Panc1 (cell line): ENCODE results near the gene RTL1. TPM values are rescaled to one million over a fixed set of nuclear protein-coding genes. Genes with fewer than 3 reads are reported as not detected.

Experiments
- ATAC-seq: fragments of 200-7000 bp; cut with Tn5 transposase; 2 replicates; pipeline ENCODE4 v1.9.1; 2020; ENCODE audit warnings: mild to moderate bottlenecking, moderate library complexity
- BruUV-seq: library from RNA; stranded (reverse); fragments of 400-500 nt; replicated peaks from 2 replicates; lab custom pipeline; 2021; lab: Mats Ljungman, UMichigan
- CTCF ChIA-PET: fragments of 300-600 bp; sonication (Branson Sonifier 250); formaldehyde crosslinking; loops from one replicate; lab custom pipeline; 2022; ENCODE audit warnings: antibody characterized with exemption; lab: Charles Lee
- POLR2A ChIA-PET: fragments of 300-600 bp; sonication (Branson Sonifier 250); formaldehyde crosslinking; loops from one replicate; lab custom pipeline; 2022; ENCODE audit warnings: antibody characterized with exemption; lab: Charles Lee
- DNase-seq: peaks from one replicate; pipeline ENCODE4 v3.0.0-alpha.2; 2010; ENCODE audit warnings: low read depth, low spot score
- H3K27ac ChIP-seq: 2 replicates; pipeline ENCODE4 v1.5.1; 2011; ENCODE audit warnings: mild to moderate bottlenecking, low read length, inconsistent platforms
- H3K27me3 ChIP-seq: fragments of 200-500 bp; sonication (Bioruptor generic); 2 replicates; pipeline ENCODE4 v1.6.0; 2014; ENCODE audit warnings: low read length, inconsistent platforms; ENCODE audit not compliant: control insufficient read depth, insufficient read depth
- H3K36me3 ChIP-seq: fragments of 200-500 bp; sonication (Bioruptor generic); 2 replicates; pipeline ENCODE4 v1.5.1; 2014; ENCODE audit warnings: inconsistent platforms, mild to moderate bottlenecking, low read length, moderate library complexity; ENCODE audit not compliant: control insufficient read depth, insufficient read depth
- H3K4me1 ChIP-seq: 2 replicates; pipeline ENCODE4 v1.5.1; 2011; ENCODE audit warnings: inconsistent platforms, mild to moderate bottlenecking, low read length, moderate library complexity; ENCODE audit not compliant: control insufficient read depth, insufficient read depth
- H3K4me3 ChIP-seq, 2 experiments: 2 replicates each; pipeline ENCODE4 v1.5.1; 2011 to 2012; ENCODE audit warnings: low read depth in 2 of 2, low read length in 2 of 2, mild to moderate bottlenecking in 2 of 2, inconsistent platforms in 1 of 2, moderate library complexity in 1 of 2
- H3K9me3 ChIP-seq: fragments of 200-500 bp; sonication (Bioruptor generic); 2 replicates; pipeline ENCODE4 v1.5.1; 2014; ENCODE audit warnings: low read depth, mild to moderate bottlenecking, inconsistent platforms, low read length, moderate library complexity; ENCODE audit not compliant: control insufficient read depth, insufficient read depth
- CTCF ChIP-seq: fragments of 450-650 bp; IDR thresholded peaks from 2 replicates; pipeline ENCODE4 v1.5.1; 2017; ENCODE audit warnings: mild to moderate bottlenecking
- POLR2AphosphoS5 ChIP-seq: IDR thresholded peaks from 2 replicates; pipeline ENCODE4 v1.6.1; 2012; ENCODE audit warnings: mild to moderate bottlenecking, low read depth, low read length, moderate library complexity
- REST ChIP-seq, 2 experiments: IDR thresholded peaks; 2 replicates each; pipeline ENCODE4 v1.6.1; 2011 to 2012; ENCODE audit warnings: low read depth in 2 of 2, control low read depth in 1 of 2, low read length in 1 of 2, mild to moderate bottlenecking in 1 of 2, moderate library complexity in 1 of 2; ENCODE audit not compliant: insufficient read depth in 1 of 2
- SIN3A ChIP-seq: IDR thresholded peaks from 2 replicates; pipeline ENCODE4 v1.6.1; 2012; ENCODE audit warnings: low read depth, mild to moderate bottlenecking, low read length, moderate library complexity, borderline replicate concordance; ENCODE audit not compliant: insufficient read depth
- TCF7L2 ChIP-seq: IDR thresholded peaks from 2 replicates; pipeline ENCODE4 v1.6.1; 2011; ENCODE audit warnings: mild to moderate bottlenecking, low read depth, low read length, inconsistent platforms
- in situ Hi-C: cut with HindIII; loops from 2 replicates; pipeline ENCODE4 v1.10.0; 2016; ENCODE audit warnings: low sequenced_read_pairs, low pct_unique_long_range_greater_than_20kb
- intact Hi-C: fragments of 100-400 bp; cut with micrococcal nuclease; formaldehyde crosslinking; loops from one replicate; pipeline ENCODE4 v1.10.0; 2022; ENCODE audit not compliant: unreplicated experiment
- total RNA-seq: library from RNA; stranded (reverse); gene quantifications from one replicate; pipeline ENCODE4 v1.2.1, GENCODE V29; 2021; ENCODE audit not compliant: unreplicated experiment

RTL1 gene
- total RNA-seq, 1 experiment from 2014 or later: not detected

- H3K36me3 ChIP-seq: no peaks in the 10 kb centered on the region
- no peaks in the 10 kb centered on the region for H3K27me3 ChIP-seq
- TF ChIP-seq REST (IDR thresholded peaks at IDR 0.05; ENCODE audit: insufficient read depth in 1 of 2, low read depth in 2 of 2, low read length in 1 of 2): no peak
- TF ChIP-seq SIN3A: no peak
- no peak for TF ChIP-seq CTCF
- TF ChIP-seq POLR2AphosphoS5: no peak
- TF ChIP-seq TCF7L2: no peak
- no peaks in the 10 kb centered on the region for H3K9me3 ChIP-seq
- no peak for ATAC-seq
- in situ Hi-C loops (no loop called here), intact Hi-C loops (no loop called here)
- H3K4me1 ChIP-seq: no peaks in the 10 kb centered on the region
- ChIA-PET CTCF (no interaction called here), POLR2A (no interaction called here)
- no peak for DNase-seq
- no peak overlapping the region for H3K27ac ChIP-seq
- no TSS peak for BruUV-seq
- no peak overlapping the region for H3K4me3 ChIP-seq
Measured at GRCh38 chr14:100875126-100875525, 28.4 kb downstream of the RTL1 start.

GRCh38 chr14:100874411-100875091 is 29.0 kb downstream of the RTL1 start:
- in situ Hi-C loops: no loop called here
- Histone ChIP-seq H3K4me3 (no peak overlapping the region), H3K27me3 (no peaks in the 10 kb centered on the region), H3K4me1 (no peaks in the 10 kb centered on the region), H3K27ac (no peak overlapping the region), H3K9me3 (no peaks in the 10 kb centered on the region), H3K36me3 (no peaks in the 10 kb centered on the region)
- TF ChIP-seq POLR2AphosphoS5: no peak
- no peak for TF ChIP-seq REST (IDR thresholded peaks at IDR 0.05; ENCODE audit: insufficient read depth in 1 of 2, low read depth in 2 of 2, low read length in 1 of 2)
- no peak for TF ChIP-seq SIN3A
- no peak for TF ChIP-seq TCF7L2
- no peak for TF ChIP-seq CTCF
- intact Hi-C loops: no loop called here
- CTCF ChIA-PET: no interaction called here
- no peak for DNase-seq
- BruUV-seq: no TSS peak
- POLR2A ChIA-PET: no interaction called here
- ATAC-seq: no peak
